ENCODE measurements around the gene MTMR3.

MTMR3 gene

DNA sequence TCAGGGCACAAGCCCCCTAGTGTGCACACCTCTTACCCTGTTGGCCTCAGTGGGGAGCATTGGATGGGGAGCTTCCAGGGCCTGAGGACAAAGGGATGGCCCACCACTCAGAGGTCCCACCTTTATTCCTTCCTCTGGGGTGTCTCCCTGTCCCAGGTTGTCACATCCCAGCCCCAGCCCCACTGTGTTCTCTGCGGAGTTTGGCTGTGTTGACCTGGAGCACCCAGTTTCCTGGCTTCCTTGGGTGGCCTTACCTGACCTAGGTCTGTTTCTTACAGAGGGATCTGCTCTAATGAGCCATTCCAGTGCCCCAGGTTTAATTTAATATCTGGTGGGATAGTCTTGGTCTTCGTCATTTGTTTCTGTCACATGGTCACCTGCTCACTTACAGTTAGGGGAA is 158.5 kb downstream of the MTMR3 start:
- TF ChIP-seq TAF1 (IDR thresholded peaks at IDR 0.05; ENCODE audit: borderline replicate concordance, insufficient read depth, low read length) (no peak), SIN3A (IDR thresholded peaks at IDR 0.05; ENCODE audit: borderline replicate concordance, insufficient read depth, low read length) (no peak), FOXP2 (optimal IDR thresholded peaks at IDR 0.05; ENCODE audit: borderline replicate concordance, extremely low read depth, extremely low read length, insufficient read depth) (no peak), POLR2AphosphoS5 (IDR thresholded peaks at IDR 0.05; ENCODE audit: low read depth, low read length) (no peak)
- TF ChIP-seq, protein P1, sequence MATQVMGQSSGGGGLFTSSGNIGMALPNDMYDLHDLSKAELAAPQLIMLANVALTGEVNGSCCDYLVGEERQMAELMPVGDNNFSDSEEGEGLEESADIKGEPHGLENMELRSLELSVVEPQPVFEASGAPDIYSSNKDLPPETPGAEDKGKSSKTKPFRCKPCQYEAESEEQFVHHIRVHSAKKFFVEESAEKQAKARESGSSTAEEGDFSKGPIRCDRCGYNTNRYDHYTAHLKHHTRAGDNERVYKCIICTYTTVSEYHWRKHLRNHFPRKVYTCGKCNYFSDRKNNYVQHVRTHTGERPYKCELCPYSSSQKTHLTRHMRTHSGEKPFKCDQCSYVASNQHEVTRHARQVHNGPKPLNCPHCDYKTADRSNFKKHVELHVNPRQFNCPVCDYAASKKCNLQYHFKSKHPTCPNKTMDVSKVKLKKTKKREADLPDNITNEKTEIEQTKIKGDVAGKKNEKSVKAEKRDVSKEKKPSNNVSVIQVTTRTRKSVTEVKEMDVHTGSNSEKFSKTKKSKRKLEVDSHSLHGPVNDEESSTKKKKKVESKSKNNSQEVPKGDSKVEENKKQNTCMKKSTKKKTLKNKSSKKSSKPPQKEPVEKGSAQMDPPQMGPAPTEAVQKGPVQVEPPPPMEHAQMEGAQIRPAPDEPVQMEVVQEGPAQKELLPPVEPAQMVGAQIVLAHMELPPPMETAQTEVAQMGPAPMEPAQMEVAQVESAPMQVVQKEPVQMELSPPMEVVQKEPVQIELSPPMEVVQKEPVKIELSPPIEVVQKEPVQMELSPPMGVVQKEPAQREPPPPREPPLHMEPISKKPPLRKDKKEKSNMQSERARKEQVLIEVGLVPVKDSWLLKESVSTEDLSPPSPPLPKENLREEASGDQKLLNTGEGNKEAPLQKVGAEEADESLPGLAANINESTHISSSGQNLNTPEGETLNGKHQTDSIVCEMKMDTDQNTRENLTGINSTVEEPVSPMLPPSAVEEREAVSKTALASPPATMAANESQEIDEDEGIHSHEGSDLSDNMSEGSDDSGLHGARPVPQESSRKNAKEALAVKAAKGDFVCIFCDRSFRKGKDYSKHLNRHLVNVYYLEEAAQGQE (IDR thresholded peaks at IDR 0.05; ENCODE audit: insufficient read depth in 1 of 2, low read depth in 2 of 2, low read length in 2 of 2): no peak

DNA sequence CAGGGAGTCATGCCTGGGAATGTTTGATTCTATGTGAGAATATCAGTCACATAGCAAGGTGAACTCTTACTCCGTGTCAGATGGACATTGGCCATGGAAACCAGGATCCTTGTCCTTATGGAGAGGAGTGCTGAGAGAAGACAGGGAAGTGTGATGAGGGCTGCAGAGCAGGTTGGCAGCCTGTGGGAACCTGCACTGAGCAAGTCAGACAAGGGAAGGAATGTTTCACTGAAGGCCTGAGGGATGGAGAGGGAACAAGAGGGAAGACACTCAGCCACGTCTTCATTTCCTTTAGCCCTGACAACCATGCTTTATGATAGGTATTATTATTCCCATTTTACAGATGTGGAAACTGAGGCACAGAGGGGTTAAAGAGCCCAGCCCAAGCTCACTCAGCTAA is 158.9 kb downstream of the MTMR3 start:
- TF ChIP-seq FOXP2 (optimal IDR thresholded peaks at IDR 0.05; ENCODE audit: borderline replicate concordance, extremely low read depth, extremely low read length, insufficient read depth) (no peak), SIN3A (IDR thresholded peaks at IDR 0.05; ENCODE audit: borderline replicate concordance, insufficient read depth, low read length) (no peak), TAF1 (IDR thresholded peaks at IDR 0.05; ENCODE audit: borderline replicate concordance, insufficient read depth, low read length) (no peak), POLR2AphosphoS5 (IDR thresholded peaks at IDR 0.05; ENCODE audit: low read depth, low read length) (no peak)
- TF ChIP-seq, protein P1 (IDR thresholded peaks at IDR 0.05; ENCODE audit: insufficient read depth in 1 of 2, low read depth in 2 of 2, low read length in 2 of 2): no peak

DNA sequence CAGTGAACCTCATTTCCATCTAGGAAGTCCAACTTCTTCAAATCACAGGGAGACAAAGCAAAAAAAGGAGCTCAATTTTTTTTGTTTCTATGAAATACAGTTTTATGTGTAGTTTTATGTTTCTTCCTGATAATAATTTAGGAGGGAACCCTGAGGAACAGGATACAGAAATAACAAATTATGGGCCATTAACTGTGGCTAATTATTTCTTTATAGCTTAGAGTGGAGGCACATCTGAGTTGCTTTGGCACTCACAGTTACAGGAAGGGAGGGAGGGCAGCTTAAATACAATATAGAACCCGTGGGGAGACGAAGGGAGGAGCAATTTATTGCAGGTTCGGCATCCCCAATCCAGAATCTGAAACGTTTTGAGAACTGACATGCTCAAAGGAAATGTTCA is 160.2 kb downstream of the MTMR3 start:
- TF ChIP-seq TAF1 (IDR thresholded peaks at IDR 0.05; ENCODE audit: borderline replicate concordance, insufficient read depth, low read length): no peak
- TF ChIP-seq POLR2AphosphoS5 (IDR thresholded peaks at IDR 0.05; ENCODE audit: low read depth, low read length): no peak
- TF ChIP-seq, protein P1 (IDR thresholded peaks at IDR 0.05; ENCODE audit: insufficient read depth in 1 of 2, low read depth in 2 of 2, low read length in 2 of 2): no peak
- TF ChIP-seq FOXP2 (optimal IDR thresholded peaks at IDR 0.05; ENCODE audit: borderline replicate concordance, extremely low read depth, extremely low read length, insufficient read depth): no peak
- TF ChIP-seq SIN3A (IDR thresholded peaks at IDR 0.05; ENCODE audit: borderline replicate concordance, insufficient read depth, low read length): no peak

DNA sequence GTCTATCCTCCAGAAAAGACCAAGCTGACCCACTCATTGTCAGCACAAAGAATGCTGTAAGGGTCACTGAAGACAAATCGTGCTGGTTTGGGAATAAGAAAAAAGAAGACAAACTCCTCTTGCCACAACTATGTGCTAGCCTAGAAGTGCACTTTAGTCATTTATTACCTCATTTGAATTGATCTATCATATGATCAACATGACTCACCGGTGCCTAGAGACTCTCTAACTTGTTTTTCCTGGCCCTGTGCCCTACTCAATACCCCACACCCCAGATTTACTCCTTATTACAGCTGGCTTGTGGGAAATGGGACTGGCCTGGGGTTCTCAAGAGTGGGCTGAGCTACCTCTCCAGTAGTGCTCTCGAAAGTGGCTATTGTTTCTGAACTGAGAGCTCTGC is 161.4 kb downstream of the MTMR3 start:
- TF ChIP-seq TAF1 (IDR thresholded peaks at IDR 0.05; ENCODE audit: borderline replicate concordance, insufficient read depth, low read length): no peak
- no peak for TF ChIP-seq POLR2AphosphoS5 (IDR thresholded peaks at IDR 0.05; ENCODE audit: low read depth, low read length)
- TF ChIP-seq FOXP2 (optimal IDR thresholded peaks at IDR 0.05; ENCODE audit: borderline replicate concordance, extremely low read depth, extremely low read length, insufficient read depth): no peak
- TF ChIP-seq SIN3A (IDR thresholded peaks at IDR 0.05; ENCODE audit: borderline replicate concordance, insufficient read depth, low read length): no peak
- TF ChIP-seq, protein P1 (IDR thresholded peaks at IDR 0.05; ENCODE audit: insufficient read depth in 1 of 2, low read depth in 2 of 2, low read length in 2 of 2): peak in 1 of 2 experiments; percentile 5; a peak in 1 of 4 replicates

All from PFSK-1 (cell line).